Suppressor macrophage (primary cell): Measurements from ENCODE around the gene NXPE3.
"Not testable (repeated sequence)": the region's sequence is repeated elsewhere in the genome, so short reads cannot be mapped to it uniquely, and the experiment has no call there.

Experiments used
- DNase-seq, 4 experiments: peaks; one replicate each; pipeline ENCODE4 v3.0.0-alpha.2; 2020 to 2022

NXPE3 gene

DNA sequence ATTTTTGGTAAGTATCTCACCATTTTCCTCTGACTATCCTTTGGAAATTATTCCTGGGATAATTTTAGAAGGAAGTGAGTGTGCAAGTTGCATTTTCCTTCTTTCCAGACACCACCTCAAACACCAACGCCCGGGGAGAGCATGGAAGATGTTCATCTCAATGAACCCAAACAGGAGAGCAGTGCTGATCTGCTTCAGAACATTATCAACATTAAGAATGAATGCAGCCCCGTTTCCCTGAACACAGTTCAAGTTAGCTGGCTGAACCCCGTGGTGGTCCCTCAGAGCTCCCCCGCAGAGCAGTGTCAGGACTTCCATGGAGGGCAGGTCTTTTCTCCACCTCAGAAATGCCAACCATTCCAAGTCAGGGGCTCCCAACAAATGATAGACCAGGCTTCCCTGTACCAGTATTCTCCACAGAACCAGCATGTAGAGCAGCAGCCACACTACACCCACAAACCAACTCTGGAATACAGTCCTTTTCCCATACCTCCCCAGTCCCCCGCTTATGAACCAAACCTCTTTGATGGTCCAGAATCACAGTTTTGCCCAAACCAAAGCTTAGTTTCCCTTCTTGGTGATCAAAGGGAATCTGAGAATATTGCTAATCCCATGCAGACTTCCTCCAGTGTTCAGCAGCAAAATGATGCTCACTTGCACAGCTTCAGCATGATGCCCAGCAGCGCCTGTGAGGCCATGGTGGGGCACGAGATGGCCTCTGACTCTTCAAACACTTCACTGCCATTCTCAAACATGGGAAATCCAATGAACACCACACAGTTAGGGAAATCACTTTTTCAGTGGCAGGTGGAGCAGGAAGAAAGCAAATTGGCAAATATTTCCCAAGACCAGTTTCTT, 74.2 kb downstream of the NXPE3 start:
- DNase-seq: no peak

DNA sequence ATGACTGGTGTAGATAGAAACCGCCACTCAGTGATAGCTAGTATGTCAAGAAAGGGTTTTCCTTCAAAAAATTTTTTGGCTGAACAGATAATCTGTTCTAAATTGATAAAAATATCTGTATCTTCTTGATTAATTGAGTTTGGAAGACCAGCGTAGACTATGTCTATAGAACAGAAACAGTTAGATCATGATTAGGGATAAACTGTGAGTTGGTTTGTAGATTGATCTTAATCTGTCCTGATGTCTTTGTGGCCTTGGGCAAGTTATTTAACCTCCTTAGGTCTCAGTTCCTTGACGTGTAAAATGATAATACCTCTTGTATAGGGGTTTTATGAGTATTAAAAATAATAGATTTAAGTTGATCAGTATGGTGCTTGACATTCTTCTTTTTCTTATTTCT, 75.0 kb downstream of the NXPE3 start:
- no peak for DNase-seq

GRCh38 chr3:101854608-101855304, 75.7 kb downstream of the NXPE3 start:
- no peak for DNase-seq

DNA sequence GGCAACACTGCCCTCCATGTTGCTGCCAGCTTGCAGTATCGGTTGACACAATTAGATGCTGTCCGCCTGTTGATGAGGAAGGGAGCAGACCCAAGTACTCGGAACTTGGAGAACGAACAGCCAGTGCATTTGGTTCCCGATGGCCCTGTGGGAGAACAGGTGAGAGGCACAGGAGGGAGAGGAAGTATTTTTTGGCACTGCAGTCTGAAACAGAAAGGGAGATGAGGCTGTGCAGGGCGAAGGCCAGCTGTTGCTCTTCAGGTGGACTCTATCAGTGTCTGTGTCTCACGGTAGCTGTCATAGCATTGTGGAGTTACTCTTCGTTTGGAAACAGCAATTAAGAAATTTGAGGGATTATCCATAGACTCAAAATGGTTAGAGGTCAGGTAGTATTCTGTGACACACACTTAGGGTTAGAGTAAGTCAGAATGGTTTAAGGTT, 78.3 kb downstream of the NXPE3 start:
- DNase-seq: no peak

GRCh38 chr3:101858464-101859030, 79.5 kb downstream of the NXPE3 start:
- DNase-seq: no peak

- DNase-seq: no peak
Observed at GRCh38 chr3:101859882-101860448, 81.0 kb downstream of the NXPE3 start.

DNA sequence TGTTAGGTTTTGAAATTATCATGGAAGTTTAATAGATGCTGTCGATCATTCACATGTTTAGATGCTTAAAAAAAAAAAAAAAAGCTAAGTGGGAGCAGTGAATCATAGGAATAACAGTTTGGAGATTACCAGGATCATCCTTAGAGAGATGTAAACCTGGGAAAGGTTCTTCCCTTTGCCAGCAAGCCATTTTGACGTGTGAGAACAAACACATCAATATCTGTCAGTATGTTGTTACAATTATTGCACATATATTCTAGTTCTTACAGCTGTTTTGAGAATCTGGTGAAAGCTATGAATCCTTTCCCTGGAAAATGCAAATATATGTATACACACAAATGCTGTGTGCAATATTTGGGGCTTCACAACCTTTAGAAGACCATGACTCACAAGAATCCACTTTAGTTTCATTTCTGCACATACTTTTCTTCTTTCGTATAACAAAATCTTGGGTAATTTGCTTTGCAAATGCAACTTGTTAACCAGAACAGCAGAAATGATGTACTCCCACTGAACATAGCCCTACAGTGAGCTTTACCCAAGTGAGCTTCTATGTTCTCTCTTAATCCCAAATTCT, 82.3 kb downstream of the NXPE3 start:
- DNase-seq: no peak

- DNase-seq: no peak
Observed at GRCh38 chr3:101861789-101862415, 82.9 kb downstream of the NXPE3 start.

DNA sequence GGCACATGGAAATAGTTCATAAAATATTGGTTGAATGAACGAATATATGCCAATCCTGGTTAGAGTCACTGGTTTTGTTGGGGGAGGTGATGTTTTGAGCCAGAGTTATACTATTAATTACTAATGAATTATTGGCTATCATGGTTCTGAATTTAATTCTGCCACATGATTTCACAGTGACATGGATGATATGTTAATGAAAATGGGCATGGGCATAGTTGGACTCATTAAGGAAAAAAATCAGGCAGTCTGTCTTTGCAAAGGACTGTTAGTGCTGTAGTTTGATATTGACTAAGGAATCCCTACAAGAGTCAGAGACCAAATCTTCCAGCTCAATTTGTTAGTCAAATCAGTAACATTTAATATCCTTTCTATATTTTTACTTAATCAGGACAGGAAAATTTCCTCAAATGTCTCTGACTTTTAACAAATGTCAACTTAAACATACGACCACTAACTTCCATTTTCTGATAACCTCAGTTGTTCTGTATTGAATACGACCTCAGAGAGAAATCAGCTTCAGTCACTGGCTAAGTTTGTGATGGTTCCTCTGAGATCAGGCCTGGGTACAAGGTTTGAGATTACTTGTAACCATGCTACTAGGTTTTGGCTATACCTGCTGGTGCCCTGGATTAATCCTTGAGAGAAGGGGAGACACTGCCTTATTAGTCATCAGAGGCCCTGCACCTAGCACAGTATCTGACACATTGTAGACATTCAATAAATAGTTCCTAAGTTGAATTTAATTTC, 83.6 kb downstream of the NXPE3 start:
- DNase-seq: no peak

DNA sequence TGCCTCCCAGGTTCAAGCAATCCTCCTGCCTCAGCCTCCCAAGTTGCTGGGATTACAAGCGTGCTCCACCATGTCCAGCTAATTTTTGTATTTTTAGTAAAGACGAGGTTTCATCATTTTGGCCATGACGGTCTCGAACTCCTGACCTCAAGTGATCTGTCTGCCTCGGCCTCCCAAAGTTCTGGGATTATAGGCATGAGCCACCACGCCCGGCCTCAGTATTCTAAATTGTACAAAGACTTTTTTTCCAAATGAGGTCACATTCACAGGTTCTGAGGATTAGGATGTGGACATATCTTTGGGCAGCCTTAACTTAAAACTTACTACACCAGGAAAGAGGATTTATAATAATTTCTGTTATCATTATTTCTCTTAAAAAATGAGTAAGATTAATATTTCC, 85.9 kb downstream of the NXPE3 start:
- not testable (repeated sequence) for DNase-seq

DNA sequence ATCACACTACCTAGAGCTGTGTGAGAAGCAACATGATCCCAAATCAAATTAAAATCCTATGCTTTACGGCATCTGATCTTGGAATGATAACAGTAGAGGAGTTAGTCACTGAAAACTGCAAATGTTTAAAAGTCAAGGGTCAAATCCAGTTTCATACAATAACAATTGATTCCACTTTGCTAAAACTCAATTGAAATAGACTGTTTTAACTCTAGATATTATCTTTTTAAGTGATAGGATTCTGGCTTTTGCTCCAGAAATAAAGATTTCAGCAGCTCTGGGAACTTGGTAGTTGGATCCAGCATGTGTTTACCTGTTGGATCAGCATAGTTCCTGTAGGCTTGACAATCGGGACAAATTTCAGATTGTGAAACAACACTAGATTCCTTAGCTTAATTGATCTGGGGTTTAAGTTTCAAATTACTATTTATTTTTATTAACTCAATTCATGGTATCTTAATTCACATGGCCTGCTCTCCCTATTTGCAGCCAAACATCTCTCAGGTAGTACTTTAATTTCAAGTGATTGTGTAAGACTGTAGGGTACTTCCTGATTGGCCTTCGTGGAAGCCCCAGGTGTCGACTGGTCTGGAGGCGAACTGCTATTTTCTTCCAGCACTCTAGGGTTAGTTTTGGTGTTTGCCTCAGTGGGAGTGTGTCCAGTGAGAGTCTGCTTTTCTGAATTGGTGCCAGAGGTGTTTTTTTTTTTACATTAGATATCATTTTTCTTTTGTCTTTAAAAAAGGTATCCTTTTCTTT, 86.9 kb downstream of the NXPE3 start:
- DNase-seq: no peak

- DNase-seq: no peak
Observed at GRCh38 chr3:101867511-101867910, 88.5 kb downstream of the NXPE3 start.

GRCh38 chr3:101867996-101868395, 89.0 kb downstream of the NXPE3 start:
- no peak for DNase-seq

DNA sequence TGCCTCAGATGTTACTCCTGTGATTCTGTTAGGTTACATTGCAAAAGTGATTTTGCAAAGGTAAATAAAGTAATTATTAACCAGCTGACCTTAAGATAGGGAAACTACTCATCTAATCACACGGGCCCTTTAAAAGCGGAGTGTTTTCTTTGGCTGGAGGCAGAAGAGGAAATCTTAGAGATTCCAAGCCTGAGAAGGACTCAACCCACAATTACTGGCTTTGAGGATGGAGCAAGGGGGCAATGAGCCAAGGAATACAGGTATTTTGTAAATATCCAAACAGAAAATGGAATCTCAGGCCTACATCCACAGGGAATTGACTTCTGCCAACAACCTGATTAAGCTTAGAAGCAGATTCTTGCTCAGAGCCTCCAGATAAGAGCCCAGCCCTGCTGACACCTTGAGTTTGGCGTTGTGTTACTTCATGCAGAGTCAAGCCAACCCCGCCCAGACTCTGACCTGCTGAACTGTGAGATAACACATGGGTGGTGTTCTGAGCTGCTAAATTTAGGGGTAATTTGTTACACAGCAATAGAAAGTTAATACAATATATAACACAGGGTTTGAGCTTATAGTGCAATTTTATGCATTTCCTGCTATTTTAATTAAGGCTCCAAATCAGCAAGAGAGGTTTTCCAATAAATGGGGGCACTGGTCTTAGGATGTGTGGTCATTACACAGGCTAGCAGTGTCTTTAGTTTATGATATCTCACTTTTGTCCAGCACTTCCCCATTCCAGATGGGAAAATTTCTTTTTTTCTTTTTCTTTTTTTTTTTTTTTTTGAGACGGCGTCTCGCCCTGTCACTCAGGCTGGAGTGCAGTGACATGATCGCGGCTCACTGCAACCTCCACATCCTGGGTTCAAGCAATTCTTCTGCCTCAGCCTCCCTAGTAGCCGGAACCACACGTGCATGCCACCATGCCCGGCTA, 89.8 kb downstream of the NXPE3 start:
- no peak for DNase-seq

- DNase-seq: no peak
Observed at GRCh38 chr3:101870138-101870537, 91.1 kb downstream of the NXPE3 start.

- peak; percentile 33 to 84 (median 60) for DNase-seq
Observed at GRCh38 chr3:101873619-101874018, 94.6 kb downstream of the NXPE3 start.

GRCh38 chr3:101876142-101876541, 97.1 kb downstream of the NXPE3 start:
- DNase-seq: peak; percentile 25 to 72 (median 46)
